Fibroblast of lung (primary cell): Measurements from ENCODE around the gene VTI1A.

Source experiments
- CTCF ChIP-seq, 2 donors: IDR thresholded peaks in 1 of 2; conservative IDR thresholded peaks in 1 of 2; 1 replicate in 1 of 2; 2 replicates in 1 of 2; pipeline ENCODE4 v1.5.1; 2011 to 2012; ENCODE audit warnings: low read length in 2 of 2, control low read depth in 1 of 2, inconsistent platforms in 1 of 2, low read depth in 1 of 2, mild to moderate bottlenecking in 1 of 2
- EZH2 ChIP-seq: IDR thresholded peaks from 2 replicates; pipeline ENCODE4 v1.5.1; 2012; ENCODE audit warnings: low read length, control low read depth, mild to moderate bottlenecking; ENCODE audit errors: missing control alignments

GRCh38 chr10:112554263-112554662, 107.2 kb downstream of the VTI1A start:
- TF ChIP-seq CTCF (conservative IDR thresholded peaks at IDR 0.05 in 1 of 2, IDR thresholded peaks at IDR 0.05 in 1 of 2; ENCODE audit: low read depth in 1 of 2, low read length in 2 of 2) (no peak), EZH2 (no peak)
